ENCODE results near the gene MMP14.
A peak's percentile ranks its signal among the peaks of the same experiment; 100 is the strongest.
"Not testable (repeated sequence)": the region's sequence is repeated elsewhere in the genome, so short reads cannot be mapped to it uniquely, and the experiment has no call there.

The MMP14 gene

DNA sequence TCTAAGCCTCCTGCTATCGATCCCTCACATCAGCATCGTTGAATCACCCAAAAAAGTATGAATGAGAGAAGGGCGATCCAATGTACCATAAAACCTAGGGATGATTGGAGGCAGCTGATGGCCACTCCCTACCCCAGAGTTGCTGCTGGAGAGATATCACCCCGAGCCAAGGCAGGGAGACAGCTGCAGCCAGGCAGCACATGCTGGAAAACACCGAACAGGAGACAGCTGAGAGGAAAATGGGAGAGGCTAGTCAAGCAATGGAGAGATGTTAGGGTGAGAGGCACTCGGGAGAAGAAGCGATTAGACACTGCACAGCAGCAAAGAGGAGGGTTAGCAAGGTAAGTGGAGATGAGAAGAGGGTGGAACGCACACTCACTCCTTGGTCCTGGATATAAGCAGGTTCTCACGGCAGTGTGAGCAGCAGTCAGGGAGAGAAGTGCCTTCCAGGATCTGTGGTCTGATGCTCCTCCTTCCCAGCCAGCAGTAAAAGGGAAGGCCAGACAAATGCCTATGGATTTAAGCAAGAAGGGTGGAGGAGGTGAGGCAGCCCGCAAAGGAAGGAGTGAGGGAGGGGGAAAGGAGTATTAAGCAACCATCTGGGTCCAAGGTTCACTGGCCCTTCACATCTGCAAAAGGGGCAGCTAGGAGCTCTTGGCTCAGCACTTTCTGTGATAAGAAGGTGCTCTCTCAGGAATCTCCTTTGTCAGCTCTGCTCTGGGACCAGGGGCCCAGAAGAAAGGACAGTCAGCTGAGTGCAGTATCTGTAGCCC lies 21.3 kb upstream of the MMP14 start, which contains the start of gene SLC7A7:
TSS of gene SLC7A7 (minus strand) at position 495 of the 773 bp plus-strand sequence. CDS start 2,037 bp downstream, outside the sequence.
- DNase-seq (ENCODE audit: low spot score), result no peak

DNA sequence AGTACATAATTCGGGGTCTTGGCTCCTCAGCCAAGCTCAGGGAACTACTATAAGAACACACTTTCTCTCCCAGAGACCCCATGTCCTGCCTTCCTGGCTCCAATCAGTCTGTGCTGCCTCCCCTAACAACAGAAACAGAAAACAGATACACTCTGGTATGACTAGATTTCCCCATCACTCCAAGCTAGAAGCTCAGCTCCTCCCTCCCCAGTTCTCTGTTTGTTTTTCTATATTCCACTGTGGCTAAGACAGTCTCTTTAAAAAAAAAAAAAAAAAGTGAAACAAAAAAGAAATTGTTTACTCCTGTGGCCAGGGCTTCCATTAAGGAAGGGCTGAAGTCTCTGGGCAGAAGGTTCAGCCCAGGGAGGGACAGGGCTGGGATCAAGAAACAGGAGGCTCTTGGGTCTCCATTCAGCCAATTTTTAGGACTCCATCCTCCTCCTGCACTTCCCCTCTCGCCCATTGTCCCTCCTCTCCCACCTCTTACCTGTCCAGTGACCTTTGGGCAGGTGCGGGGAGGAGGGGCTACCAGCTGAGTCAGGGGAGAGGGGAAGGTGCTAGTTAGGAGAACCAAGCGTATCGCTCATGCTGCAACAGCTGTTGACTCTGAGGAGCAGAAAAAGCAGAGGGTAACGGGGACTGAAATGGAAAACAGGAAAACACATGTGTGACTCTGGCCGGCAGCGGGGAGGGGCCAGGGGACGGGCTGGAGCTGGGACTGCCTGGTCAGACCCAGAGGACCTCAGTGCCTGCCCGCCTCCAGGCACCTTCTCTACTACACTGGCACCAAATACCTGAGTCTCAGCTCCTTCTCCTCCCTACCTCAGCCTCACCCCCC lies 17.0 kb upstream of the MMP14 start:
- peak; percentile 60 for DNase-seq (ENCODE audit: low spot score)

DNA sequence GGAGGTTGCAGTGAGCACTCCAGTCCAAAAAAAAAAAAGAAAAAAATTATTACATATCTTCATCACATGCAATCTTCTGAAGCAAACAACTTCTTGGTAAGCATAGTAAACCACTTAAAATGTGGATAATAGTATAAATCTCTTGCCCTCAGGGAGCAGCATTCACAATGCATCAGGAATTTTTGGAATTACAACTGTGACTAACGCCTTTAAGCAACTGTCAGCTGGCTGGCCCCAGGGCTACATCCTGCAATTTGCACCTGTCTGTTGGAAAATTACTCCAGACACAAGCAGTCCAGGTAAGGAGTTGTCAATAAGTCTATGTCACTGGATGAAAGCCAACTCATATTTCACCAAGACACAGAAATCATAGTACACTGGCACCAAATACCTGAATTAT lies 15.7 kb upstream of the MMP14 start:
- no peak for DNase-seq (ENCODE audit: low spot score)

DNA sequence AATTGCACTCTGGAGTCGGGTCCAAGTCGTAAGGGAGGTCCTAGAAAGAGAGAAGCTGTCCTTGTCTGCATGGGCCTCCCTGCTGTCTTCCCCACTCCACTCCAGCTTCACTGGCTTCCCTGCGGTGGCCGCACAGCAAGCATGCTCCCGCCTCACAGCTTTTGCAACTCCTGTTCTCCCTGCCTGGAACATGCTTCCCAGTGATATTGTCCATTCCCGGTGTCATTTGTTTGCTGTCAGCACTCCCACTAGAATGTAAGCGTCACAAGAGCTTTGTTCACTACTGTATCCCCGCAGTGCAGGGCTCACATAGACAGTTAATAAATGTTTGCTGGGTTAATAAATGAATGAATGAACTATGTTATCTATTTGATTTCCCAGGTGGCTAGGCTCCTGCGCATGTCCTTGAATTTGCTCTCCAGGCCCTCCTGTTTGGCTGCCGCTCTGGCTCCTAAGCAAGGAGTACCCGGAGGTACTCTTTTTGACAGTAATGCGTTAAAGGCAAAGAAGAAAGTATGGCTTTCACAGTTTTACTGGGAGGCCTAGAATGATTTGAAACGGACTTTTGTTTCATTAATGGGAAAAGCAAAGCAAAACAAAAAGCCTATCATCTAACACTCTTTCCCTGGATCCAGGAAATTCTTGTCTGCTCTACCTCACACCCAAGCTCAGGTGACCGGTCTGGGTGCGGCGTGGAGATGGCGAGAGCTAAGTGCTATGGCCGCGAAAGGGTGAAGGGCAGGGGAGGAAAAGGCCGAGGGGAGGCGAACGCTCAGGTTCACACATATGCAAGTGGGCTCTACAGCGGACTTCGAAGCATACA lies 15.0 kb upstream of the MMP14 start:
- no peak for DNase-seq (ENCODE audit: low spot score)

DNA sequence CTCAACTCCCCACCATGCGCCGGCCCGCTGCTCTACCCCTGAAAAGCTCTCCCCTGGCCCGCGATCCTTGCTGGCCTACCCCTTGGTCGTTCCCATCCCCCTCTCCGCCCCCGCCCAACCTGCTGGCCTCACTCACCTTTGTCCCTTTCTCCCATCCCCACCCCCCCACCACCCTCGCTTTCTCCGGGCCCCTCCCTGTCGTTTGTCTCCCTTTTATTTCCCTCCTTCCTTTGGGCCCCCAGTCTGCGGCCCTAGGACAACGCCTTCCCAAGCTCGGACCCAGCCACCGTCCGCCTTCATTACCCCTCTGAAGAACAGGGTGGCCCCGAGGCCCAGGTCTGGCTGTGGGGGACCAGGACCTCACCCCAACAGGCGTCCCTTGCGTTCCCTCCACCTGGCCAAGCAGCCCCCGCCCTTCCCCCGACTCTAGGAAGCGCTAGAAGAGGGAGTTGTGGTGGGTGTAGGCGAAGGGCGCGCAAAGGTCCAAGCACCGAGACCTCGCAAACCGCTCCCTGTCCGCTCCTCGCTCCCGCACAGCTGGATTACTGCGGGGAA lies 14.3 kb upstream of the MMP14 start:
- no peak for DNase-seq (ENCODE audit: low spot score)

DNA sequence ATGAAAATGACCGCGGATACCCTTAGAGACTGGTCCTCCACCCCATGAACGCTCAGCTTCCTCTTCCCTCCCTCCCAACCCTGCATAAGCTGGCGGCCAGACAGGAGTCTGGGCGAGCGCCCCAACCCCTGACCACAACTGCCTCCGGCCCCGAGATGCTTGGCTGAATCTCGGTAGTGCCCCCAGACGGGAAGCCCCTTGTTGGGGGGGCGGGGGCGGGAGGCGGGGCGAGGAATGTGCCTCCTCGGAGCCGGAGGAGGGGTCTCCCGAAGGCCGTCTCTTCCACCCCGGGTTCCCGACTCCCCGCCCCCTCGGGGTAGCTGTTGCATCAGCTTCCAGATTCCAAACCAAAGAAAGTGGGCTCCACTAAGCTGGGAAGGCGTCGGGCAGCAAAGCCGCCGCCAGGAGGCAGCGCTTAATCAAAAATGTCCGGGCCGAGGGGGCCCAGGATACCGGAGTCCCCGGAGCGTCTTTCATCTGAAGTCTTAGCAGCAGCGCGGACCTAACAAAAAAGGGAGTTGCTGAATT lies 13.8 kb upstream of the MMP14 start:
- DNase-seq (ENCODE audit: low spot score), result peak; percentile 79

DNA sequence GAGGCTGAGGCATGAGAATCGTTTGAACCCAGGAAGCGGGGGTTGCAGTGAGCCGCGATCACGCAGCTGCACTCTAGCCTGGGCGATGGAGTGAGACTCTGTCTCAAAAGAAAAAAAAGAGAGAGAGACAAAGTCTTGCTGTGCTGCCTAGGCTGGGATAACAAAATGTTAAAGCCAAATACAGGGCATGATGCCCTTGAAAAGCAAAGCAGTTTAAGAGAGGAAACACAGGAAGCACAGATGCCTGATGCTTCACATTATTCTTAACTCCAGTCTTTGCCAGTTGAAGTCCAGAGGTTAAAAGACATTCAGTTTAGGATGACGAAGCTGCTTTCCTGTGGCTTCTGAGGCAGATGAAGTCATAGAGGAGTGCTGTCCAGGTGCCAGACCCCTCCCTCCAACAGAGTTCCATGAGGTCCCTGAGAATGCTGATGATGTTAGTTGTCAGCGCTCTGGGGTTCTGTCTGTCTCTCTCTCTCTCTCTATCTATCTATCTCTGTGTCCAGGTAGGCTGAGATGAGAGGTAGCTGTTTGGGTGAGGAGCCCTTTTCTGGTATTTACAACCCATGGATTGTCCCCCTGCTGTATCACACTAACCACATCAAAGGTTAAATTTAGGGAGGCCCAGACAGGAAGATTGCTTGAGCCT lies 11.6 kb upstream of the MMP14 start:
- no peak for DNase-seq (ENCODE audit: low spot score)

DNA sequence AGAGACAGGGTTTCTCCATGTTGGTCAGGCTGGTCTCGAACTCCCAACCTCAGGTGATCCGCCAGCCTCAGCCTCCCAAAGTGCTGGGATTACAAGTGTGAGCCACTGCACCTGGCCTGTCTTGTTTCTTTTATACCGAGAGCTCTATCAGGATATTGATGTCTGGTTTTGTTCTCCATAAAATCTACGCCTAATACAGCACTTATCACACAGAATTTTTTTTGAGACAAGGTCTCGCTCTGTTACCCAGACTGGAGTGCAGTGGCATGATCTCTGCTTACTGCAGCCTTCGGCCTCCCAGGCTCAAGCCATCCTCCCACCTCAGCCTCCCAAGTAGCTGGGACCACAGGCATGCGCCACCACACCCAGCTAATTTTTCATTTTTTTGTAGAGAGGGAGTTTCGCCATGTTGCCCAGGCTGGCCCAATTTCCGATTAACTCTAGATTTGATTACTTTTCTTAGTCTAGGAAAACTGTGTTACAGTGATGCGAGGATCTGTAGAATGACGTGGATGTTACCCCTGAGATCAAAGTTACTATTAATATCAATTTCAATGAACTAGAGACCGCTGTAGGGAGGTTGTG lies 7.2 kb upstream of the MMP14 start:
- DNase-seq (ENCODE audit: low spot score), result not testable (repeated sequence)

DNA sequence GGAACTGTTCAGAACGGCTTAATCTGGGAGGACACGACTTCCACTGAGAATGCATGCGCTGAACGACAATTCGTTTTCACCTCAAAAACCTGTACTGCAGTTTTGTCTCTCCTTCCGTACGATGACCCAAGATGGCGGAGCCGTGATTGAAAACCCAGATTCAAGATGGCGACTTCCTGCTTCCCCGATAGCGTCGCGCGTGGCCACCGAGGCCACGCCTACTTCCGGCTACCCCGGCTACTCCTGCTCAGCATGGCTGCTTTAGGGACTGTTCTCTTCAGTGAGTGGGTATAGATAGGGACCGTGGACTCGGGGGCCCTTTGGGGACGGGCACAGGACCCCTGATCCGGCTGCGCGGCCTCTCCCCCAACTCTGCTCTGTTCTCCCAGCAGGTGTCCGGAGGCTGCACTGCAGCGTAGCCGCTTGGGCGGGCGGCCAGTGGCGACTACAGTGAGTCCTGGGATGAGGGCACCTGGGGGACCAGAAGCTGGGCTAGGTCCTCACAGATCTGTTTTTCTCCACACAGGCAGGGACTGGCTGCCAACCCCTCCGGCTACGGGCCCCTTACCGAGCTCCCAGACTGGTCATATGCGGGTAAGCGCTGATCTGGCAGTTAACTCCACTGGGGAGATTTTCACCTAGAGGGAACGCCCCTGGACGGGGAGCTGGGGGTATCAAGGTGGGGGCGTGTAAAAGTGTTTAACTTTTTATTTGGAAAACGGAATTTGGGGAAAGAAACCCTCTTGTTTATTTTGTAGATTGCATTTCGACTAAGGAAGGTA lies 6.5 kb upstream of the MMP14 start, which contains the start of gene MRPL52:
TSS of gene MRPL52 (plus strand) at position 227 of the 782 bp plus-strand sequence. CDS start at position 253, 26 bp downstream.
- DNase-seq (ENCODE audit: low spot score), result peak; percentile 93

DNA sequence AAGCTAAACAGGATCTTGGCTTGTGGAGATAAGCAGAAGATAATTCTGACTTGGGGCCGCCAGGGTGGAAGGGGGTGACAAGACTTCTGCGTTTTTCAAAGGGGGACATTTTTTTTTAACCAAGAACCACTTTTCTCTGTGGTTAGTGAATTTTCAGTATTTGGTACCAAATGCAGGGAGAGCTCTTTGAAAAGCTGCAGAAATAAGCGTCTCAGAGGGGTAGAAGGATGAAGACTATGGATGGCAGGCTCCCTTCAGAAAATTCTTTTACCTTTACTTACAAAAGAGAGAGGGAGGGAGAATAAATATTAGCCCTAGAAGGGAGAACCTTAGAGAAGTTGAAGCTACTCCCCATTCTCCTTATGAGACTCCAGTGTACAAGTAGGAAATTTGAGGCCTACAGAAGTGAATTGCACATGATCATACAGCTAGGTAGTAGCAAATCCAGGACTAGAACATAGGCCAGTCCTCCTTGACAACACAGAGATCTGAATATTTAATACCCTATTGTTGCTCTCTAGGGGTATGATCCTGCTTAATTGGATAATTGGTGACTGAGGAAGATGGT lies 5.9 kb upstream of the MMP14 start:
- no peak for DNase-seq (ENCODE audit: low spot score)

DNA sequence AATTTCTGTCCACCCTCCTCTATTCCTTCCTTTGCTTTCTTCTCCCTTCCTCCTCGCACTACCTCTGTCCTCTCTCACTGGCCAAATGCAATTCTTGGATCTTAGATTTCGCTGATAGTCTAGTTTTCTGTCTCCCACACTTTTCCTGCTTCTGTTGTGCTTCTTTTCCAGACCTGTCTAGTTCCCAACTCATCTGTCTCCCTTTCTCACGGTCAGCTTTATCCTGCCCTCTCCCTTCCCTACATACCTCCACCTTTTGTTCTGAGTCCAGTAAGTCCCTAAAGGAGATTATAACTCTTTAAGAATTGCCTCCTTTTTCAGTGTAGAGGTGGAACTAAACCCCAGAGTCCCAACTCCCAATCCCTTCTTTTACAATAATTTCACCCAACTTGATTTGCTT lies 880 bp upstream of the MMP14 start:
- DNase-seq (ENCODE audit: low spot score), result no peak

DNA sequence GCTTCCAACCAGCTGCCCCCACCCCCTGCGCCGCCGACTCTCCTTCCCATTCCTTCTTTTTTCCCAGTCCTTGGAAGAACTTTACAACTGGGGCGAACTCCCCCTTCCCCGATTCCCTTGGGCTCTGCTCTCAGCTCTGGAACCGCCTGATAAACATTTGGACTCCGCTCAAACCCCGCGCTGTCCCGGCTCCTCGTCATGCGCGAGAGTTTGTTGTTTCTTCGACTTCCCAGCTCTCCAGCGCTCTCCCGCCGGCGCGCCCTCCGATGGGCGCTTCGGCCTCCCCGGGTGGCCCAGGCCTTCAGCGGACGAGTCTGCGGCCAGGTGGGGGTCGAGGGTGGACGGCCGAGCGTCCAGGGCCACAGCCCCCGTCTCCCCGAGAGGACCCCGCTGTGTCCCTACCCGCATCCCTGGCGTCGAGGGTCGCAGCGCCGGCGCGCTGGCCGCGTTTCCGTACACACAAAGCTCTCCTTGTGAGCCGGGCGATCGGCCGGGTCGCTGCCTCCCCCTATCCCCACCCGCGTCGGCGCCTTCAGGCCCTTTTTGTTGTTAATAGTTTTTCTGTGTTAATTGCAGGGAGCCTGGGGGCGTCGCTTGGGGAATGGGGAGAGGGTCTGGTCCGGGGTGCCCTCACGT lies 847 bp downstream of the MMP14 start:
- DNase-seq (ENCODE audit: low spot score), result peak; percentile 39

DNA sequence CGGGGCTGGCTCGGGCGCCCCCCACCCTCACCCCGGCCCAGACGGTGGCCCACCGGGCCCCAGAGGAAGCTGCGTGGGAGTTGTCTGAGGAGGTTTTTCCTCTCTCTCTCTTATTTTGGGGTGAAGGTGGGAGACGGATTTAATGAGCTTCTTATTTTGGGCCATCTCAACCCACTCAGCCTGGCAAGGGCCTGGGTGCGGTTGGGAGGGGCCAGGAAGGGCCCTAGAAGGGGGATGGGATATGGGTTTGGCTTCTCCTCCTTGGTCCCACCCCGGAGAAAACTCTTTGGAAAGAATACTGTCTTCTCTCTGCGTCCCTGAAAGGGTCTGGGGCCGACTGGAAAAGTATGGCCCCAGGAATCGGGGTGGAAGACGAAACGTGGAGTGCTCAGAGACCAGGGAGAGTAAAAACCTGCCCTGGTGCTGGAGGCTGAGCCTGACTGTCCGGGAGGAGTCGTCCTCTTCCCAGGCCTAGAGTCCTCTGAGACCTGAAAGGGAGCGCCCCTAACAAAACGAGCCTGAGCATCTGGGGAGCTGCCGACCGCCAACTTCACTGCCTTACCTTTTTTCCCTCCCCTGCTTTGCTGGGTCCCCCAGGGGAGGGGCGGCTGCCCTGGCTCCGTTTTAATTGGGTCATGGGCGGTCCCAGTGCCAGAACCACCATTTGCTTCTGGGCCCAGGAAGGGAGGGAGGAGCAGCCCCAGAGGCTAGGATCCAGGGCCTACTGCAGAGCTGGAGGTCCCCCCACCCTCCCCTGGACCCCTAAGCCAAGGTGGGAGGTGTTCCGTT lies 1.6 kb downstream of the MMP14 start:
- DNase-seq (ENCODE audit: low spot score), result no peak

DNA sequence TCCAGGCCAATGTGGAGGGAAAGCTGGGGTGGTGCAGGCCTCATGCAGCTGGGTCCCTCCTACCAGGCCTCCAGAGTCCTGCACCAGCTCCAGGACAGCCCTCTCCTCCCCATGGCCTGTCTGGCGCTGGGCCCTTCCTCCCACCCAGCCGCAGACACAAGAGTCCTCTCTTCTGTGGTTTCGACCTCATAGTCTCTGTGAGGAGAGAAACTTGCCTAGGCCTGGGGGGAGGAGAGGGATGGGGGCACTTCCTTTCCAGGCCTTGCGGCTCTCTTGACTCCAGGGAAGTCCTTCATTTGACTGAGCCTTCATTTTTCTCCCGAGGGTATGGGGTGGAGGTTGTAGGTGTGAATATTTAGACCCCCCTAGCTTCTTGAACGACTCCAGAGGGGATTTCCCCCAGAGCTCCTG lies 2.3 kb downstream of the MMP14 start:
- DNase-seq (ENCODE audit: low spot score), result peak; percentile 46

DNA sequence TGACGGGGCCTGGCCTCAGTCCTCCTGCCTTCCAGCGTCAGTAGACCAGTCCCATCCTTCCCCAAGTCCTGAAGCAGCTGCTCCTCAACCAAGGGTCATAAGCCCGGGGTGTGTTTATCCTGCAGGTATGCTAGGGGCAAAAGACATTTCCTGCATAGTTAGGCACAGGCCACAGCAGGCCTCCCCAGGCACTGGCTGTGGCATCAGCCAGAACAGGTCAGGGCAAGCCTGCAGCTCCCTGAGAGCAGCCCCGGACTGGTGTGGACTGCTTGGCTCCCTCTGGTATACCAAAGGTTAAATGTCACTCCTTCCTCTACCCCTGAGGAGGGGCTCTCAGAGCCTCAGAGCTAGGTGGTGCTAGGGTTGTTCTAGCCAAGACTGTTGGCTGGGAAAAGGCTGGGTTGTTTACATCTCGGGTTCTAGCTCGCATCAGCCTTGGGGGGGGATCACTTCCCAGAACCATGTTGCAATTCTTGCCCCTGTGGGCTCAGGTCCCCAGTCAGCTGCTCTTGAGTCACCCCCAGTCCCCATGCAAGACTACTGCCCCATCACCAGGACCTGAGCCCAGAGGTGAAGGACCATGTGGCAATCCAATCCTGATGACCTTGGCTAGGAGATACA lies 2.9 kb downstream of the MMP14 start:
- no peak for DNase-seq (ENCODE audit: low spot score)

DNA sequence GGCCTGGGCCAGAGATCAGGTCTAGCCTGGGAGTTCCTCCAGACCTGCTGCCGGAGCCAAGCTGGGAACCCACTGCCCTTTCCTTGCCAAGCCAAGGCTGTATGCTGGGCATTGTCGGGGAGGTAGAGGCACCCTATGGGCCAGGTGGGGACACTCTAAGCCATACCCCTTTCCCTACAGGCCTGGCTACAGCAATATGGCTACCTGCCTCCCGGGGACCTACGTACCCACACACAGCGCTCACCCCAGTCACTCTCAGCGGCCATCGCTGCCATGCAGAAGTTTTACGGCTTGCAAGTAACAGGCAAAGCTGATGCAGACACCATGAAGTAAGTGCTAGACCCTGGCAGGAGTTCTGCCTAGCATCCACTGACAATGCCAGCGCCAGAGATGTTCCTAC lies 4.9 kb downstream of the MMP14 start:
- DNase-seq (ENCODE audit: low spot score), result no peak

DNA sequence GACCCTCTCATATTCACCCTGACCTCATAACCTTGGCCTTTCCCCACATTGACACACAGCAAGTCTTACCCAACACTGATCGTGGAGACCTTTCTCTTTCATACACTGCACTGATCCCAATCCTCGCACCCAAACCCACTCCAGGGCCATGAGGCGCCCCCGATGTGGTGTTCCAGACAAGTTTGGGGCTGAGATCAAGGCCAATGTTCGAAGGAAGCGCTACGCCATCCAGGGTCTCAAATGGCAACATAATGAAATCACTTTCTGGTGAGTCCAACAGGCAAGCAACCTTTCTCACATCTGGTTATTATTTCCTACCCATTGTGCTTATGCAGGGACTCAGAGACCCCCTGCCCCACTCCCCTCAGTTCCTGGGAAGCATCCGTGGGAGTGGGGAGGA lies 5.4 kb downstream of the MMP14 start:
- no peak for DNase-seq (ENCODE audit: low spot score)

Measured in Ammon's horn (tissue), 1 donor.